Common myeloid progenitor, CD34-positive (primary cell): ENCODE results near the gene GRM8.

Source experiments
- CTCF ChIA-PET: fragments of 350-600 bp; sonication (Branson Sonifier 250); formaldehyde crosslinking; loops from one replicate; lab custom pipeline; 2021; ENCODE audit warnings: antibody characterized with exemption; lab: Charles Lee
- POLR2A ChIA-PET: fragments of 350-600 bp; sonication (Branson Sonifier 250); formaldehyde crosslinking; loops from one replicate; lab custom pipeline; 2021; ENCODE audit warnings: antibody characterized with exemption; lab: Charles Lee
- DNase-seq, 3 donors: peaks; one replicate each; pipeline versions ENCODE4 v3.0.0 to v3.0.0-alpha.2; 2013
- H3K27ac ChIP-seq, 2 experiments: 1 replicate in 1 of 2; 2 replicates in 1 of 2; pipeline ENCODE4 v1.7.0; 2013; ENCODE audit warnings: inconsistent platforms in 2 of 2, low read length in 2 of 2, mild to moderate bottlenecking in 2 of 2, low read depth in 1 of 2, moderate library complexity in 1 of 2; ENCODE audit not compliant: severe bottlenecking in 2 of 2, insufficient read depth in 1 of 2, poor library complexity in 1 of 2
- H3K27me3 ChIP-seq, 5 experiments: replicated peaks in 2 of 5; 1 replicate in 3 of 5; 2 replicates in 2 of 5; pipeline versions ENCODE4 v1.6.1 to v1.7.0; 2013; ENCODE audit warnings: low read length in 4 of 5, mild to moderate bottlenecking in 2 of 5, moderate library complexity in 2 of 5, inconsistent platforms in 1 of 5; ENCODE audit not compliant: insufficient read depth in 5 of 5, control insufficient read depth in 4 of 5
- H3K36me3 ChIP-seq, 4 experiments: 1 replicate in 2 of 4; 2 replicates in 2 of 4; pipeline versions ENCODE4 v1.6.1 to v1.7.0; 2013; ENCODE audit warnings: low read length in 3 of 4, control low read depth in 1 of 4, mild to moderate bottlenecking in 1 of 4; ENCODE audit not compliant: control insufficient read depth in 4 of 4, insufficient read depth in 4 of 4
- H3K4me1 ChIP-seq, 4 experiments: 1 replicate in 3 of 4; 2 replicates in 1 of 4; pipeline versions ENCODE4 v1.6.1 to v1.7.1; 2013; ENCODE audit warnings: low read length in 3 of 4, mild to moderate bottlenecking in 3 of 4, control low read depth in 1 of 4, inconsistent platforms in 1 of 4, moderate library complexity in 1 of 4; ENCODE audit not compliant: control insufficient read depth in 4 of 4, insufficient read depth in 4 of 4; ENCODE audit errors: control extremely low read depth in 1 of 4
- H3K4me3 ChIP-seq, 7 experiments: 1 replicate in 4 of 7; 2 replicates in 3 of 7; pipeline versions ENCODE4 v1.5.1 to v1.7.0; 2013; ENCODE audit warnings: mild to moderate bottlenecking in 7 of 7, low read length in 6 of 7, moderate library complexity in 6 of 7, inconsistent platforms in 2 of 7, low read depth in 2 of 7, control low read depth in 1 of 7; ENCODE audit not compliant: insufficient read depth in 4 of 7, control insufficient read depth in 1 of 7; ENCODE audit errors: extremely low read depth in 1 of 7
- H3K9me3 ChIP-seq, 5 experiments: 1 replicate in 4 of 5; 2 replicates in 1 of 5; pipeline versions ENCODE4 v1.6.1 to v1.7.1; 2013; ENCODE audit warnings: low read length in 4 of 5, mild to moderate bottlenecking in 2 of 5, inconsistent platforms in 1 of 5, low read depth in 1 of 5, moderate library complexity in 1 of 5; ENCODE audit not compliant: control insufficient read depth in 4 of 5, insufficient read depth in 2 of 5; ENCODE audit errors: control extremely low read depth in 1 of 5
- WGBS: methylation state at CpG from one replicate; pipeline ENCODE4 v1.1.5; 2013; ENCODE audit not compliant: insufficient coverage; 5-methylcytosine and 5-hydroxymethylcytosine counted together

GRM8 gene

DNA sequence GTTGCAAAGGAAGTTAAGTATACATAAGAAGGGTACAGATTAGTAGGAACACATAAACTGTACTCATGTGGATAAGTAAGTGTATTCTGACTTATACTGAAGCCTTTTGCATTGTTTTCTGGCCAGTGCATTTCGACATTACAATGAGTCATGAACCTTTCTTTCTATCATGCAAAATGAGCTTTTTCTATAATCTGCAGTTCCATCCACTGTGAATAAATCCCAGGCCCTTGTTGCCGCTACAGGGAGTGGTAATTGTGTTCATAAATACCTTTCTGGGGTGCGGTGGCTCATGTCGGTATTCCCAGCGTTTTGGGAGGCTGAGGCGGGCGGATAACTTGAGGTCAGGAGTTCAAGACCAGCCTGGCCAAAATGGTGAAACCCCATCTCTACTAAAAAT, 858.3 kb downstream of the GRM8 start:
- CTCF ChIA-PET, result no interaction called here
- Histone ChIP-seq H3K9me3 (no peaks in the 10 kb centered on the region), H3K27me3 (no peaks in the 10 kb centered on the region), H3K4me3 (no peak overlapping the region), H3K4me1 (no peaks in the 10 kb centered on the region), H3K36me3 (no peaks in the 10 kb centered on the region), H3K27ac (no peak overlapping the region)
- no peak for DNase-seq
- 88% methylated on average over 5 of the region's 7 CpGs for WGBS
- POLR2A ChIA-PET, result no interaction called here
